ENCODE results near the gene SYNDIG1.
"Not testable (repeated sequence)": the region's sequence is repeated elsewhere in the genome, so short reads cannot be mapped to it uniquely, and the experiment has no call there.

SYNDIG1 gene

GRCh38 chr20:24616258-24617079 lies 147.0 kb downstream of the SYNDIG1 start:
- no peak for DNase-seq

- no peak for DNase-seq
These were observed 147.6 kb downstream of the SYNDIG1 start for GRCh38 chr20:24617080-24617432.

- DNase-seq: no peak
These were observed 148.5 kb downstream of the SYNDIG1 start for GRCh38 chr20:24617757-24618450.

- no peak for DNase-seq
These were observed 149.3 kb downstream of the SYNDIG1 start for GRCh38 chr20:24618739-24619138.

GRCh38 chr20:24619212-24619611 lies 149.8 kb downstream of the SYNDIG1 start:
- no peak for DNase-seq

GRCh38 chr20:24620937-24621519 lies 151.6 kb downstream of the SYNDIG1 start:
- no peak for DNase-seq

GRCh38 chr20:24622856-24623255 lies 153.4 kb downstream of the SYNDIG1 start:
- DNase-seq: no peak

GRCh38 chr20:24626141-24626540 lies 156.7 kb downstream of the SYNDIG1 start:
- DNase-seq: not testable (repeated sequence)

- no peak for DNase-seq
These were observed 157.9 kb downstream of the SYNDIG1 start for GRCh38 chr20:24627291-24627690.

- no peak for DNase-seq
These were observed 158.5 kb downstream of the SYNDIG1 start for GRCh38 chr20:24627926-24628325.

GRCh38 chr20:24628985-24629384 lies 159.6 kb downstream of the SYNDIG1 start:
- DNase-seq: no peak

- no peak for DNase-seq
These were observed 160.2 kb downstream of the SYNDIG1 start for GRCh38 chr20:24629668-24630067.

GRCh38 chr20:24630486-24631172 lies 161.2 kb downstream of the SYNDIG1 start:
- DNase-seq: no peak

- DNase-seq: no peak
These were observed 161.7 kb downstream of the SYNDIG1 start for GRCh38 chr20:24631173-24631505.

- no peak for DNase-seq
These were observed 163.2 kb downstream of the SYNDIG1 start for GRCh38 chr20:24632581-24632980.

GRCh38 chr20:24633026-24633425 lies 163.6 kb downstream of the SYNDIG1 start:
- no peak for DNase-seq

GRCh38 chr20:24633521-24633920 lies 164.1 kb downstream of the SYNDIG1 start:
- no peak for DNase-seq

GRCh38 chr20:24634855-24635254 lies 165.4 kb downstream of the SYNDIG1 start:
- DNase-seq: no peak

- no peak for DNase-seq
These were observed 167.2 kb downstream of the SYNDIG1 start for GRCh38 chr20:24636626-24637025.

- DNase-seq: no peak
These were observed 167.7 kb downstream of the SYNDIG1 start for GRCh38 chr20:24637087-24637486.

GRCh38 chr20:24637941-24638340 lies 168.5 kb downstream of the SYNDIG1 start:
- no peak for DNase-seq

GRCh38 chr20:24638591-24639548 lies 169.4 kb downstream of the SYNDIG1 start:
- DNase-seq: no peak

Data from stimulated activated naive CD4-positive, alpha-beta T cell treated with Interleukin-2 at 50 U/mL for 16 hours (primary cell).